GM18511 (cell line): ENCODE measurements around the gene CAPS.

Experiments
- ATAC-seq: cut with Tn5 transposase; IDR thresholded peaks from one replicate; pipeline ENCODE4 v1.9.1; 2021; ENCODE audit warnings: mild to moderate bottlenecking, moderate library complexity; ENCODE audit not compliant: unreplicated experiment

The CAPS gene

DNA sequence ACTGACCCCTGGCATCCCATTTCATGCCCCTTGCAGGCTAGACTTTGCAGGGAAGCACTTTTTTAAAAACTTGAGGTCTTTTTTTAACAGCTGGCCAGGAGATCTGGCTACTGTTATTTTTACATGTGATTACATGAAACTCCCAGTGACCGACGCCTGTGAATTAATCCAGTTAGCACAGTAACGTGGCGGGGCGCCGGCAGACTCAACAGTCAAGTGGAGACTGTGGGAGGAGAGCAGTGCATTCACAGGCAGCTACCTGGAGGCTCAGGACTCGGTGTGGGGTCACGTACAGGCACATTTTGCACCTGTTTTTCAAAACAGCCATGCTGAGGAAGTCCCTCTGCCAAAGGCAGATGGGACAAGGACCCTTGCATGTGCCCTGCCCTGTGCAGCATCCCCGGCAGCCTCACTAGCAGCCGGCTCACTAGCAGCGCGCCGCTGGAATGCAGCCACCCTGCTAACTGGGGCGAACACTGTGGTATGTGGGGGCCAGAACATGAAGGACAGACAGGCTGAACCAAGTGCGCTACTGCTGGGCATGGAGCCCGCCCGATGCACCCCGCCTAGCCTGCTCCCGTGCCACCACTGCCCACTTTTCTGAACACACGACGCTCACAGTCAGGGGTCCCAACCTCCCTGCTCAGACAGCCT lies 18.7 kb downstream of the CAPS start:
- ATAC-seq = no peak

DNA sequence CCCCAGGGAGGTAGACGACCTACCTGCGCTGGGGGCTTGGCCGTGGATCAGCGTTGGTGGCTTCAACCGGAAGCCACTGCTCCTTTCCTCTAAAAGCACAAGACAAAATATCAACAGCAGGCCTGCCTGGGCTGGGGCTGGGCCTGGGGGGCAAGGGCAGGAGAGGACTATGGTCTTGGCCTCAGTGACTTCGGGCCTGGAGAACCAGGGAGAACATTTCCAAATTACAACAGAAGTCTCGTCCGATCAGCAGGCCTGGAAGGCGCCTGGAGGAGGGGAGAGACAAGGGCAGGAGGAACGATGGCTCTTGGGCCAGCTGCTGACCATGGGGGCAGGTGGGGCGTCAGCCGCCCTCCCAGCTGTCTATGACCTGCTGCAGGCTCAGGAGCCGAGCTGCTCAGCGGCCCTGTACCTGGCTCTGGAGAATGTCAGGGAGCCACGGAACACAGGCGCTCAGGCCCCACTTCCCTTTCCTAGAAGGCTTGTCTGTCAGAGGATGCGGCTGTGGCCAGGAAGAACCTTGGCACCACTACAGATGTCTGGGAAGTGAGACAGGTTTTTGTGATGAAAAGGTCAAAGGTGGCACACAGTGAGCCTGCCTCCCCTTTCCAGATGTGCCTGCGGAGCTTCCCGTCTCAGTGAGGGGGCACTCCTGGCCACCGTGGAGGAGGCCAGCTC lies 19.5 kb downstream of the CAPS start:
- no peak for ATAC-seq

DNA sequence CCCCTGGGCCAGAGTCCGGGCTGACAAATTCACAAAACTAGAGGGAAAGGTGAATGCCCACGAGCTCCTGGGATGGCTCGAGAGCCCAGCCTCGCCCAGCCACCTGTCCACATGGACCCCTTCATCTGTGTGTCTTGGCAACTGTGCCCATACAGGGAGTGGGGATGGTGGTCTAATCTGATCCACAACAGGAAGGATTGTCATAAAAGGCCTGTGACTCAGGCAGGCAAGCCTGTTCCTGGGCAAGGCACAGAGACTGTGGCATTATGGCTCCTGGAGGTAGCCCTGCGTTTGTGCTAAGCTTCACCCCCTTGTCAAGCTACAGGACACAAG lies 20.0 kb downstream of the CAPS start:
- ATAC-seq = no peak

DNA sequence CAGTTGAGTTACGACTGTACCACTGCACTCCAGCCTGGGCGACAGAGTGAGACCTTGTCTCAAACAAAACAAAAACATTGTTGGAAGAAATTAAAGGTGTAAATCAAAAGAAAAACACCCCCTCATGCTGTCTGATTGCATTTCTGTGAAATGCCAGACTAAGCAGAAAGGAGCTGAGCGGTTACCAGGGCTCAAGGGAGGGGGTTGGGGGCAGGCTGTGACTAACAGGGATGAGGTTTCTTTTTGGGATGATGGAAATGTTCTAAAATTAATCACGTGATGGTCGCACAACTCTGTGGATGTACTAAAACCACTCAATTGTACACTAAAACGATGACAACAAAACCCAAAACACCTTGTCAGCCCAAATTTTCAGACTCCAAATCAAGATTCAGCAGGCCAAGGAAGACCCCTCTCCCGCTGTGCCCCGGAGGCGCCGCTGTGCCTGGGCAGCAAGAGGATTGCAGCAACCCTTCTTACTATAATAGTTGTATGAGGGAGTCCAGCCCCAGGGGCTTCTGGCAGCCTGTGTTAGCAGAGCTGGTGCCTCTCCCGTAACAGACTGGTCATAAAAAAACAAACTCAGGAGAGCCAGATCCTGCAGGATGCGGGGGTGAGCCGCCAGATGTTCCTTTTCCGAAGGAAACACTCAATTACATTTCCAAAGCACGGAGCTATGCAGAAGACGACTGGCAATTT lies 20.9 kb downstream of the CAPS start:
- ATAC-seq = no peak

DNA sequence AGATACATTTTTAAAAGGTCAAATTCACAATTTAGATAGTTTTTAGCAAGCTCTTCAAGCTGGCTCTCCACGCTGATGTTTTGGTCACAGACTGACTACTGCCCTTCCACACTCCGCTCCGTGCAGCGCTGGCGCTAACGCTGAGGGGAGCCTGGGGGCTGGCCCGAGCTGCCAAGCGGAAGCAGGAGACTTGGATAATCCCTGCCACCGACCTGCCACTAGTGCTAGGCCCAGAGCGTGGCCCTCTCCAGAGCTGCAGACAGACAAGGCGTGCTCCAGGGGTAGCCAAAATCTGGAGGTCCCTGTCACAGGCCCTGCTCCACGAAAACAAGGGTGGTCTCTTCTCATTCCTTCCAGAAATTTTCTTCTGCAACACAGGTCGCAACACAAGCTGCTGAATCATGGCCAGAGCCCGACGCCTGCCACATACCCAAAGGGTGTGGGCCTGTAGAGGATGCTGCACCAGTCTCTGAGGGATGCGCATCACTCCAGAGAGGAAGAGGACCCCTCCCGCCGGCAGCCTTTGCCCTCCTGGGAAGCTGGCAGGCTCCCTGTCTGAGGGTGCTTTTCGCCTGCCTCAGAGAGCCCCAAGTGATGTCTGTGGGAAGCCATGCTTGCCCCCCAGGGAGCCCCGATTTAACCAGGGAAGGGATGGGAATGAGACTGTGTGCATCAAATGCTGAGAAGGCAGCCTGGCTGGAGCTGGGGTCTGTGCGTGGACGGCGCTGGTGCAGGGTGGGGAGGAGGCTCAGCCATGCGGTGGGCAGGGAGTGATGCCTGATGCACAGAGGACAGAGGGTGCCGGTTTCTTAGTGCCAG lies 21.6 kb downstream of the CAPS start:
- no peak for ATAC-seq

DNA sequence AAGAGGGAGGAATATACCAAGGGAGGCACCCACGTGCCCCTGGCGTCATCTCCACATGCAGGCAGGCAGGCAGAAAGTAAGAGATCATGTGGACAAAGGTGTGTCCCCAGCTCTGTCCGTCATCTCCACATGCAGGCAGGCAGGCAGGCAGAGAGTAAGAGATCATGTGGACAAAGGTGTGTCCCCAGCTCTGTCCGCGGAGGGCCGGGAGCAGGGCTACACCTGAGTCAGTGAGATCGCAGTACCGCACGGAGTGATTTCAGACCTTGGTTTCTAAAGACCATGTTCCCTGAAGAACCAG lies 22.2 kb downstream of the CAPS start:
- no peak for ATAC-seq

DNA sequence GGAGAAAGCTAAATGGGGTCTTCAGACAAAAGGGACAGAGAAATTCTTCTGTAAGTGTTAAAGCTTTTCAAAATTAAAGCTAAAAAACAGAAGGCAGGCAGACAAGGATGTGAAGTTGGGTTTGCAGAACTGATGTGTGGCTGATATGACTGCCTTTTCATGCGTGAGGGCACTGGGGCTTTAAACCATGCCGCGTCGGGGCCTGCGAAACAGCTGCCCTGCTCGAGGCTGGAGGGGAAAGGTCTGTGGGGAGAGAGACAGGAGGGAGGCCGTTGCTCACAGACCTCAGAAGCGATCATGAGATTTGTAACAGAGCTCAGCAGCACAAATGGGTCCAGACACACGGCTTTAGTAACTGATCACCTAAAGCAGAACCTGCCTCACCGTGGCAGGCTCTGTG lies 23.5 kb downstream of the CAPS start:
- ATAC-seq = no peak

DNA sequence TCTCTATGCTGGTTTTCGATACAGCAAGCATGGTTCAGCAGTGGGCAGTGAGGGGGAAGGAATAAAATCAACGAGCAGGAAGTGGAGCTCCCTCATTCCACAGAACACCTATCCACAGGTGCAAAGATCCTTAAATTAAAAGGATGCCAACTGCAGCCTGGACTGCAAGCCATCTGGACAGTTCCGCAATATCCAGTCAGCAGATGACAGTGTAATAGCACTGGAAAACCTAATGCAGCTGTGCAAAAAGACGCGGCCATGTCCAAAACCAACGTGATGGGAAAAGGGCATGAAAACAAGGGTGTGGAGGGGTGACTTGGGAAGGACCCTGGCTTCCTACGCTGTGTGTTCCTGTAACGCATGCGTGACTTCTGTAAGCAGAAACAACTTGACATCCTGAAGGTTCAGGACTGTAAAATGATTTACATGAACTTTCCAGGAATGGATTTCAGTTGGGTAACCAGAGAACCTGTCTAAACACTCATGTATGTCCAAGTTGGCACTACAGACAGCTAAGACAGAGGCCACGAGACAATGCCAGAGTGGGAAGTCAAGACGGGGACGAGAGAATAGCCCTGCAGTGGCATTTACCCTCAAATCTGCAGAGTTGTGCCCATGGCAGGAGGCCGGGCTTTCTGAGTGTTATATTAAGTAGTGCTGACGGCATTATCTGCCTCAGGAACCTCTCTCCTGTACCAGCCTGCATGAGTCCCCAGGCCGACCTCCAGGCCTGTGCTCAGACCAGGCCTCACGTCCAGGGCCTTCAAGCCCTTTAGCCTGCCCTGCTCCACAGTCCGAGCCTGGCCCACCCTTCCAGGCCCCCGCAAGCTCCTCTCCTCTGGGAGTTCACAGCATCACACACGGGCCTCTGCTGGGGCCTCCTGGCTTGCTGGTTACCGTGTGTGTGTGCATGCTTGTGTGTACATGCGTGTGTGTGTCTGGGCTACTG lies 26.5 kb downstream of the CAPS start:
- no peak for ATAC-seq

DNA sequence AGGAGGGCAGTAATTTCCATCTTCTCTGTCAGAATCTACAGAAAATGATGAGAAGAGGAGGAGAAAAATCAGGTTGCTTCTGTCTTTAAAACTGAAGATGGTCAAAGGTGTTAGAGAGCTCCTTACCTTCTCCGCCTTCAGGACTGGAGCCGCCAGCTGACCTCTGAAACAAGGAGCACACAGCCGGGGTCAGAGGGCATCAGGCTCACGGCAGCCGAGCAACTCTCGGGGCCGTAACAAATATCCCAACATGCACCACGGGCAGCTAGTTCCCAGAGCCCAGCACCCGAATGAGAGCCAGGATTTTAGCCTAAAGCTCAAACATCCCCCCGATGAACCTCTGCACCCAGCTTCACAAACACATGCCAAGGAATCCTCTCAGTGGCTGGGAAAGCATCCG lies 27.6 kb downstream of the CAPS start:
- no peak for ATAC-seq

DNA sequence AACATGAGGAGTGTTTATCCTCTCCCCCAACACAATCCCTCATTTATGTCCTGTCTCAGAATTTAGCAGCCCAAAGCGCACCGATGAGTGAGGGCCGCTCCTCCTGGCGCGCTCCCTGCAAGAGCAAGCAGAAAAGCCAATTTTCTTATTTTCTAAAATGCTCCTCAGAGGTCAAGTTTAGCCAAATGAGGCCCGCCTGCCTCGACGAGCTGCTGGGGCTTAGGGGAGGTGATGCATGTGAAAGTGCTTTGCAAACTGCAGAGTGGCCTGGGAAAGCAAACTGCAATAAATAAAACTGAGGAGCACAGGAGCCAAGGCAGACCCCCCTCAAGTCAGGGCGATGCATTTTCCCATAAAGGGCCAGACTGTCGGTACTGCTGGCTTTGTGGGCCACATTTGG lies 29.0 kb downstream of the CAPS start:
- no peak for ATAC-seq

DNA sequence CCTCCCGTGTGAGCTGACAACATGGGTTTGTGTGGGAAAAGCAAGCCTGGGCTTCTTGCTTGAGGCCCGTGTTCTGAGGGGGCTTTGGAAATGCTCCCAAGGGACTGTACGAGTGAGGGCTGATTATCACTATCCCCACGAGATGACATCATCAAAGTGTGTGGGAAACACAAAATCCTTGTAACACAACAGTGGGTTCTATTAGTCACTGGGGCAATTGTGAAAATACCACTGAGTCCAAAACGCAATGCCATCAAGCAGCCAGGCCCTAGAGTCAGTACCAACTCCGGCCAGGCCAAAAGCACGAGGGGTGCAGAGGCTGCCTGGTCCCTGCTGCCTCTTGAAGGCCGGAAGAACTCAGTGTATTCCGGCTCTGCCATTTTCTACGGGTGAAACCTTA lies 29.6 kb downstream of the CAPS start:
- no peak for ATAC-seq

DNA sequence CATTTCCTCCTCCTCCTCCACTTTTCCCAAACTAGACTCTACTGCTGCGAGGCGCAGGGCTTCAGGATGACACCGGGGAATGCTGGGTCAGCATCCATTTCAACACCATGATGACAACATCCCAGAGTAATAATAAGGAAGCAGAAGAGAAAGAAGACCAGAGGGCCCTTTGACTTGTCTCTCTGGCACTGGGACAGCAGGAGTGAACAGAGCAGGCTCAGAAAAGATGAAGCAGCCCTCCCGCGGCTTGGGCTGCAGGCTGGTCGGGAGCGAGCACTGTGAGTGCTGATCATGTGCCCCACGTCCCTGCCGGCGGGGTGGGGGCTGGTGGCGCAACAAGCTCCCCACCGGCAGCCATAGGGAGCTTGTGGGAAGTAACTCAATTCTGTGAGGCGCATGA lies 33.4 kb downstream of the CAPS start:
- no peak for ATAC-seq

DNA sequence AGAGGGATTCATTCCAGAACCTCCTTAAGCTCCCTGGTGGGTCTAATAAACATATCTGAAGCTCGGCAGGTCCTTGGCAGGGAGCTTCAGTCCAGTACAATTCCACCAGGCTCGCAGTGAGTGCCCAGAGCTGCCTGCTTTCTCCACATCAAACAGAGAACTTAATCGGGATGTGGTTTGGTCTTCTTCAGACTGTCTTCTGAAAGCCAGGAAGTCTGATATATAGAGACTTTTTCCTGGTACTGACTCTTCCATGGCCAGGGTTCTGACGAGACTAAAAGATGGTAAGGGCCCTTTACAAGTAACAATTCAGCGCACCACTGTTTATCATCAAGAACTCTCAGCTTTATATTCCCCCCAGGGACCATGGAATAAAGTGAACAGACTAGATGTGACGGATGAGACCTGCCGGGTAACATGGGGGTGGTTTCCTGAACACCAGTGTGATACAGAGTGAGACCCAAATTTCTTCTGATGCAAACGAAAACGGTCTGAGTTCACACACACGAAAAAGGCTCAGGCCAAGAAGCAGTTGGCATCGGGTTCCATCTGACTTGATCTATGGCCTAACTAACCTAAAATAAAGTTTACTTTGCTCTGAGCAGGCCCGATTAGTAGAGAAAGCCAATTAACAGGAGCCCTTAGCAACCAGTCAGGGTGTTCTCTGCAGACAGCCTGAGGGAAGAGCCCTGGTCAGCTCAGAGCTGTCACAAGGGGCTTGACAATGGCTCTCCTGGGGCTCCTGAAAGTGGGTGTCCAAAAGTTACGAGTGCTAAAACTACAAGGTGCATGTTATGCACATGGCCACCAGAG lies 34.9 kb downstream of the CAPS start:
- no peak for ATAC-seq

DNA sequence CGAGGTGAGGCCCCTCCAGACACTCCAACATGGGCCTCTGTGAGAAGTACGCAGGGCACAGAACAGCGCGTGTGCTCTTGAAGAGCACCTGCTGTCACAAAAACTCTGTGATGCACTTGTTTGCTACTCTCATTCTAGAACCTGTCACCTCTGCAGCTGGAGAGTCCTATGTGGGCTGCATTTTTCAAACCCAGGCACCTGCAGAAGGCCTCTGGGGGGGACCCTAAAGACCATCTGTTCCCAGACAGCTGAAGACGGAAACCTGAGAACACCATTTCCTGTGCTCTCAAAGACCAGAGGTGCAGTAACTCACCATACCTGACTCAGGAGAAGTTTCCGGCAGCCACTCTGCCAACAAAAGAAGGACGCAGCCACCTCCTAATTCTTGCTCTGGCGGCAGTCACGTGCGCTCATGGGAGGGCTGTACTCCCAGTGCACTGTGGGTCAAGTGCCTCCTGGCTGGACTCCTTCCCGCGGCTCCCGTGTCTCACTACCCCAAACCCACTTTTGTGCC lies 35.8 kb downstream of the CAPS start:
- no peak for ATAC-seq

DNA sequence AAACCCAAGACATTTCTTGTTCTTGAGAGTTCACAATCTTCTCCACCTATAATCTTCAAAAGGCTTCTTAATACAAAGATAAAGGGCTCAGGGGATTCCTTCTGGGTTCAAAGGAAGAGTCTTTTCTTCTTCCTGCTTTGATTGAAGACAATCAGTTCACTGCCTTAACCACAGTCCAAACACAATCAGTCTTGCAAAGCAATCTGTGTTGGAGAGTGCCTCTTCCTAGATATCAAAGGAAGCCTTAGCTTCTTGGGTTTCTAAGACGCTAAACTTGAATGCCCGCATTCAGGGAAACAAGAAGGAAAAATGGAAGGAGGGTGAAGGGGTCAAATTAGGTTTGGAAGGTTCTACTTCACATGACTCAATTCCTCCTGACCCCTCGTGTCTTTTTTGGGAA lies 36.7 kb downstream of the CAPS start:
- ATAC-seq = no peak

DNA sequence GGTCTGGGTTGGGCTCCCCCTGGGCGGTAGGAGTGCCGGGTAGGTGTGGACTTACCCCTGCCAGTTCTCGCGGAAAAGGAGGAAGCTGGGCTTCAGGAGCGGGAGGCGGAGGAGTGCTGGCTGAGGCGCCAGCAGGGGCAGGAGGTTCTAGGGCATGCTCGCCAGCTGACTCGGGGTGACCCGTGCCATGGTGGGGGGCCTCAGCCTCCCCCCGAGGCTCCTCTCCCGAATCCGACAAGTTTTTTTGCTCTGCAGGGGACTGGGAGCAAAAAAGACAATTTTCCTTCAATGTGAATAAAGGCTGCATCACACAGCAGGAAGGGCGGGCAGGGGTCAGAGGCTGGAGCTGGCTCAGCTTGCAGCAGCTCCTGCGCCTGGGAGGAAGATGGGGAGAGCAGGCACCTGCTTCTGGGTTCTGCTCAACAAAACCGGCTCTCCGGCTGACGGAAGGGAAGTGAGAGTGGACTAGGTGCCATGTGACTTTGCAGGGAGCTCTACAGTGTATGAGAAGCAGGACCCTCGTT lies 37.3 kb downstream of the CAPS start:
- ATAC-seq = no peak

DNA sequence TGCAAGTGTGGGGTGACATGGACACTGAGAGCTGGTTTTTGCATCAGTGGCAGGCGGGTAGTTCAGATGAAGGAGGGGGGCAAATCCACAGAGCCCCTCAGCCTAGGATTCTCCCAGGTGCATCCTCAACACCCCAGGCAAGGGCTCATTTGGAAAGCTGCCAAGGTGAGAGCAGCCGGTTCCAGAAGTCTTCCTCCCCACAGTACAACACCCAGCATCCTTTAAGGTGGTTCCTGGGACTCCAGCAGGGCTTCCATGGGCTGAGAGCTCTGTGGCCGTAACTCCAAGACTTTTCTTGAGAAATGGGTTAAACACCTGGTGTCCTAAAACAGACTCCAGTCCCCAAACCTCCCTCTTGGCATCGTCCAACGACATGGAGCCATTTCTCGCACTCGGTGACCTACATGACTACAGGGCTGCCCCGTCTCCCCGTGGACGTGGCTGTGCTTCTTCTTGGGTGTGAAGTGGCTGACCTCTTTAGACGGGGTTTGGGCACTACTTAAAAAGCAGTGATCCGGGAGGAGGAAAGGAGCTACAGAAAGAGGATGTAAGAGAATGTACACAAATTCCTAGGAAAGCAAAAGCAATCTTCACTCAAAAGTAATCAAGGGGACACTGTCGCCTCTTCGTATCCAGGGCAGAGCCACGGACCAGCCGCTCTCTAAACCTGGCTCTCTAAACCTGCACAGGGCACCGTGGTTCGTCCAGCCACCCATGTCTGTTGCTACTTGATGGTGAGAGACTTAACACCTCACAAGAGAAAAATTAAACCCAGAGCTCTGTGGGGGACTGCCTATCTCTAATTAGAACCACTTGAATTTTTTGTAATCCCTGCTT lies 38.4 kb downstream of the CAPS start:
- no peak for ATAC-seq

DNA sequence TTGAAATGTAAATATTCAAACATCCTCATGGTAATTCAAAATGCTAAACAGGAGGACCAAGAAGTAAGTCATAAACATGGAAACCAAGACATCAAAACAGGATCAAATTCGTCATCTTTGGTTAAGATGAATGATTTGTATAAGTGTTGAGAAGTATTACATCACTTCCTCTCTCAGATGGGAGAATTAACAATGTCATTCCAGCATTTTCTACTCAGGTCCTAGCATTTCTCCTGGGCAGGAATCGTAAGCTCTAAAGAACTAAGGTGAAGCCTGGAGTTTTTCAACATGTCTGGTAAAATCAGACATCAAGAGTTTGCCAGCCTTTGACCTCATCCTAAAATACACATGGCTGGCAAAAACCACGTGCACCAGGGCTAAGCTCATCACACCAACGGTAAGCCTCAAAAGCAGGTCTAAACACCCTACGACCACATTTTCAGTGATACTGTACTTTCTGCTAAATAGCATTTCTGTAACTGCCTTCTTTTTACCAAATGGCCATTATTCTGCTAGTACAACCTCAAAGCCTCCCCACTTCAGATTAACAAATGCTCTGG lies 39.1 kb downstream of the CAPS start:
- no peak for ATAC-seq
